GM23338 (cell line): ENCODE data around the gene RNF2. TPM values are rescaled to one million over a fixed set of nuclear protein-coding genes. Genes with fewer than 3 reads are reported as not detected.

Experiments used
- ATAC-seq: fragments of 200-7000 bp; cut with Tn5 transposase; 3 replicates; pipeline ENCODE4 v1.9.1; 2020
- DNase-seq: peaks from one replicate; pipeline ENCODE4 v3.0.0-alpha.2; 2015; ENCODE audit warnings: low spot score
- H2AFZ ChIP-seq: fragments of 200-600 bp; sonication (generic); 2 replicates; pipeline ENCODE4 v1.8.0; 2016; ENCODE audit warnings: antibody characterized with exemption, mild to moderate bottlenecking, moderate library complexity
- H3F3A ChIP-seq: fragments of 200-600 bp; sonication (generic); replicated peaks from 2 replicates; pipeline ENCODE4 v1.8.0; 2017; ENCODE audit warnings: antibody characterized with exemption, mixed run types, low read depth
- H3K27ac ChIP-seq: fragments of 200-600 bp; sonication (generic); 2 replicates; pipeline ENCODE4 v1.6.1; 2016; ENCODE audit warnings: low read depth
- H3K27me3 ChIP-seq: fragments of 200-600 bp; sonication (generic); 2 replicates; pipeline ENCODE4 v1.8.0; 2016; ENCODE audit warnings: mild to moderate bottlenecking, mixed run types, moderate library complexity; ENCODE audit not compliant: insufficient read depth
- H3K36me3 ChIP-seq: fragments of 200-600 bp; sonication (generic); 2 replicates; pipeline ENCODE4 v1.8.0; 2016; ENCODE audit warnings: mild to moderate bottlenecking; ENCODE audit not compliant: insufficient read depth
- H3K4me1 ChIP-seq: fragments of 200-600 bp; sonication (generic); 2 replicates; pipeline ENCODE4 v1.8.0; 2016; ENCODE audit warnings: mild to moderate bottlenecking, moderate library complexity; ENCODE audit not compliant: insufficient read depth
- H3K4me2 ChIP-seq: fragments of 200-600 bp; sonication (generic); 2 replicates; pipeline ENCODE4 v1.7.1; 2017; ENCODE audit warnings: mixed run types
- H3K4me3 ChIP-seq: fragments of 200-600 bp; sonication (generic); 2 replicates; pipeline ENCODE4 v1.6.1; 2016; ENCODE audit warnings: mixed run types
- H3K79me2 ChIP-seq: fragments of 200-600 bp; sonication (generic); replicated peaks from 2 replicates; pipeline ENCODE4 v1.8.0; 2017; ENCODE audit warnings: mild to moderate bottlenecking; ENCODE audit not compliant: insufficient read depth
- H3K9me2 ChIP-seq: fragments of 200-600 bp; sonication (generic); 2 replicates; pipeline ENCODE4 v1.8.0; 2017; ENCODE audit not compliant: insufficient read depth
- H4K20me1 ChIP-seq: fragments of 200-600 bp; sonication (generic); replicated peaks from 2 replicates; pipeline ENCODE4 v1.8.0; 2017; ENCODE audit warnings: mild to moderate bottlenecking; ENCODE audit not compliant: insufficient read depth
- H3K27ac Mint-ChIP-seq: 2 replicates; pipeline ENCODE4 v1.8.0; 2020; ENCODE audit warnings: inconsistent platforms, mild to moderate bottlenecking, moderate library complexity, mixed read lengths
- H3K27me3 Mint-ChIP-seq: 3 replicates; pipeline ENCODE4 v1.8.0; 2022; ENCODE audit warnings: low read depth, mild to moderate bottlenecking, moderate library complexity, mixed read lengths, inconsistent platforms; ENCODE audit not compliant: insufficient read depth, poor library complexity
- H3K36me3 Mint-ChIP-seq: 3 replicates; pipeline ENCODE4 v1.8.0; 2021; ENCODE audit warnings: low read depth, mild to moderate bottlenecking, inconsistent platforms, moderate library complexity, mixed read lengths
- H3K4me1 Mint-ChIP-seq: 3 replicates; pipeline ENCODE4 v1.8.0; 2020; ENCODE audit warnings: mild to moderate bottlenecking, inconsistent platforms, mixed read lengths
- H3K4me3 Mint-ChIP-seq: 3 replicates; pipeline ENCODE4 v1.8.0; 2021; ENCODE audit warnings: moderate library complexity, mild to moderate bottlenecking, inconsistent platforms, mixed read lengths
- H3K9me3 Mint-ChIP-seq: 3 replicates; pipeline ENCODE4 v1.8.0; 2020; ENCODE audit warnings: moderate library complexity, mild to moderate bottlenecking, inconsistent platforms, mixed read lengths
- EZH2 ChIP-seq: fragments of 200-600 bp; sonication (generic); IDR thresholded peaks from one replicate; pipeline ENCODE4 v1.8.0; 2017; ENCODE audit warnings: antibody characterized with exemption, mild to moderate bottlenecking, low read depth; ENCODE audit not compliant: unreplicated experiment
- EZH2phosphoT487 ChIP-seq: fragments of 200-600 bp; sonication (generic); IDR thresholded peaks from one replicate; pipeline ENCODE4 v1.8.1; 2018; ENCODE audit warnings: antibody characterized with exemption; ENCODE audit not compliant: unreplicated experiment
- POLR2AphosphoS5 ChIP-seq: IDR thresholded peaks from 2 replicates; pipeline ENCODE4 v1.6.1; 2016; ENCODE audit warnings: antibody characterized with exemption, low read depth
- STAT1 ChIP-seq: IDR thresholded peaks from one replicate; pipeline ENCODE4 v1.6.1; 2016; ENCODE audit warnings: antibody characterized with exemption; ENCODE audit not compliant: unreplicated experiment
- ZNF114 ChIP-seq: fragments of 250-450 bp; sonication (Bioruptor Pico); IDR thresholded peaks from 2 replicates; pipeline ENCODE4 v1.5.0; 2020; ENCODE audit warnings: mild to moderate bottlenecking, moderate library complexity
- ZNF331 ChIP-seq: fragments of 250-450 bp; sonication (Bioruptor Pico); IDR thresholded peaks from 2 replicates; pipeline ENCODE4 v1.5.0; 2020; ENCODE audit warnings: low read depth, mild to moderate bottlenecking, moderate library complexity
- polyA plus RNA-seq: library from polyadenylated mRNA; unstranded; fragments of >200 nt; fragmentation: Nextera tagmentation; extraction: Ambion mirVana; gene quantifications from 2 replicates; pipeline ENCODE4 v1.2.1, GENCODE V29; 2016
- total RNA-seq: library from RNA; depleted of rRNA; stranded (reverse); fragments of >200 nt; shearing (Covaris generic); gene quantifications from 2 replicates; pipeline ENCODE4 v1.2.3, GENCODE V29; 2014
- TF ChIP-seq, protein P1 (sequence below): IDR thresholded peaks from one replicate; pipeline ENCODE4 v1.6.1; 2018; ENCODE audit warnings: antibody characterized with exemption; ENCODE audit not compliant: unreplicated experiment
- TF ChIP-seq, protein P2 (sequence below), 2 experiments: fragments of 200-600 bp in 1 of 2; sonication (generic) in 1 of 2; conservative IDR thresholded peaks; 2 replicates each; pipeline versions ENCODE4 v1.5.1 to v1.6.1; 2016 to 2017; ENCODE audit warnings: antibody characterized with exemption in 2 of 2, low read depth in 2 of 2, mild to moderate bottlenecking in 2 of 2, moderate library complexity in 1 of 2
- TF ChIP-seq, protein P3 (sequence below): IDR thresholded peaks from 2 replicates; pipeline ENCODE4 v1.6.1; 2016; ENCODE audit warnings: antibody characterized with exemption

Gene RNF2
- total and polyA plus RNA-seq, 2 experiments from 2014 or later = 33.3 to 51.4 TPM

DNA sequence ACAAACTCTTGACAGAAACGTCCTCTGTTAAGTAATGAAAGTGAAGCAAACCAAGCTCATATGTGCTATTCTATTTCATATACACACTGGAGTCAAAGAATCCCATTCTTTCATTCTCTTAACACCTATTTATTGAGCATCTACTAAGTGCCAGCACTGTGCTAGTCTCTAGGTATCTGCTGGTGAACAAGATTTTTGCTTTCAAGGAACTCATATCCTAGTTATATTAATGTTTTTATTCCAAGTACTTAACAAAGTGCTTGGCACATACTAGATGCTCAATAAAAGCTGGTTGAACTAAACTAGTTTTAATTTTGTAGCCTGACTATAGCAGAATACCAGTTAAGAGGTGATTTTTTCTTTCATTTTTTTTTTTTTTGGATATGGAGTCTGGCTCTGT lies 3.6 kb upstream of the RNF2 start (continued):
- TF ChIP-seq, protein P1, sequence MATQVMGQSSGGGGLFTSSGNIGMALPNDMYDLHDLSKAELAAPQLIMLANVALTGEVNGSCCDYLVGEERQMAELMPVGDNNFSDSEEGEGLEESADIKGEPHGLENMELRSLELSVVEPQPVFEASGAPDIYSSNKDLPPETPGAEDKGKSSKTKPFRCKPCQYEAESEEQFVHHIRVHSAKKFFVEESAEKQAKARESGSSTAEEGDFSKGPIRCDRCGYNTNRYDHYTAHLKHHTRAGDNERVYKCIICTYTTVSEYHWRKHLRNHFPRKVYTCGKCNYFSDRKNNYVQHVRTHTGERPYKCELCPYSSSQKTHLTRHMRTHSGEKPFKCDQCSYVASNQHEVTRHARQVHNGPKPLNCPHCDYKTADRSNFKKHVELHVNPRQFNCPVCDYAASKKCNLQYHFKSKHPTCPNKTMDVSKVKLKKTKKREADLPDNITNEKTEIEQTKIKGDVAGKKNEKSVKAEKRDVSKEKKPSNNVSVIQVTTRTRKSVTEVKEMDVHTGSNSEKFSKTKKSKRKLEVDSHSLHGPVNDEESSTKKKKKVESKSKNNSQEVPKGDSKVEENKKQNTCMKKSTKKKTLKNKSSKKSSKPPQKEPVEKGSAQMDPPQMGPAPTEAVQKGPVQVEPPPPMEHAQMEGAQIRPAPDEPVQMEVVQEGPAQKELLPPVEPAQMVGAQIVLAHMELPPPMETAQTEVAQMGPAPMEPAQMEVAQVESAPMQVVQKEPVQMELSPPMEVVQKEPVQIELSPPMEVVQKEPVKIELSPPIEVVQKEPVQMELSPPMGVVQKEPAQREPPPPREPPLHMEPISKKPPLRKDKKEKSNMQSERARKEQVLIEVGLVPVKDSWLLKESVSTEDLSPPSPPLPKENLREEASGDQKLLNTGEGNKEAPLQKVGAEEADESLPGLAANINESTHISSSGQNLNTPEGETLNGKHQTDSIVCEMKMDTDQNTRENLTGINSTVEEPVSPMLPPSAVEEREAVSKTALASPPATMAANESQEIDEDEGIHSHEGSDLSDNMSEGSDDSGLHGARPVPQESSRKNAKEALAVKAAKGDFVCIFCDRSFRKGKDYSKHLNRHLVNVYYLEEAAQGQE = no peak
- TF ChIP-seq, protein P2, sequence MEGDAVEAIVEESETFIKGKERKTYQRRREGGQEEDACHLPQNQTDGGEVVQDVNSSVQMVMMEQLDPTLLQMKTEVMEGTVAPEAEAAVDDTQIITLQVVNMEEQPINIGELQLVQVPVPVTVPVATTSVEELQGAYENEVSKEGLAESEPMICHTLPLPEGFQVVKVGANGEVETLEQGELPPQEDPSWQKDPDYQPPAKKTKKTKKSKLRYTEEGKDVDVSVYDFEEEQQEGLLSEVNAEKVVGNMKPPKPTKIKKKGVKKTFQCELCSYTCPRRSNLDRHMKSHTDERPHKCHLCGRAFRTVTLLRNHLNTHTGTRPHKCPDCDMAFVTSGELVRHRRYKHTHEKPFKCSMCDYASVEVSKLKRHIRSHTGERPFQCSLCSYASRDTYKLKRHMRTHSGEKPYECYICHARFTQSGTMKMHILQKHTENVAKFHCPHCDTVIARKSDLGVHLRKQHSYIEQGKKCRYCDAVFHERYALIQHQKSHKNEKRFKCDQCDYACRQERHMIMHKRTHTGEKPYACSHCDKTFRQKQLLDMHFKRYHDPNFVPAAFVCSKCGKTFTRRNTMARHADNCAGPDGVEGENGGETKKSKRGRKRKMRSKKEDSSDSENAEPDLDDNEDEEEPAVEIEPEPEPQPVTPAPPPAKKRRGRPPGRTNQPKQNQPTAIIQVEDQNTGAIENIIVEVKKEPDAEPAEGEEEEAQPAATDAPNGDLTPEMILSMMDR (conservative IDR thresholded peaks at IDR 0.05; ENCODE audit: low read depth in 2 of 2) = no peak
- TF ChIP-seq ZNF114 (CRISPR knock-in tag) = no peak

DNA sequence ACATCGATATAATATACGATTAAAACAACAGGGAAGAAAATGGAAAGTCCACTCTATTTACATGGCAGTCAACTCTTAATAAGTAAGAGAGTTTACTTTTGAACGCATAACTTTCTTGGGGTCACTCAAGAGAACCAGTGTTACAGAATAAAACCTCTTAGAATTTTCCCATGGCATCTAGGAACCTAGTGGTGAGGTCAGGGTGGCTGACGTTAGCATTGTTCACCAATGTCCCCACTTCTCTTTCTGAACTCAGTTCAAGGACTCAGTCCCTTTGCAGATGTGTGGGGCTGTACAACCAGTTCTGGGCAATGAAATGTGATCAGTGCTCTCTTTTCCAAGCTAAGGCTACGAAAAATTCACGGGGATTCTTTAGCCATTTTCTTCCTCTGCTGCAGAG lies 2.6 kb upstream of the RNF2 start:
- peaks cover 10% of the 10 kb centered on the region for H4K20me1 ChIP-seq
- DNase-seq (no peak), ATAC-seq (no peak)
- no peak overlapping the region for H3K27ac Mint-ChIP-seq
- no peaks in the 10 kb centered on the region for H3K9me2 ChIP-seq
- H3K36me3 Mint-ChIP-seq = no peaks in the 10 kb centered on the region; the same call in 2 of the 3 replicates
- no peaks in the 10 kb centered on the region for H3K36me3 ChIP-seq
- H3K27me3 Mint-ChIP-seq = peaks cover 8% of the 10 kb centered on the region
- H3K27me3 ChIP-seq = peaks cover 15% of the 10 kb centered on the region
- H3K4me2 ChIP-seq = no peak overlapping the region
- H3K79me2 ChIP-seq = peaks cover 16% of the 10 kb centered on the region
- H3F3A ChIP-seq = 0 out of 2 replicates have a peak, but pooled peaks cover 3% of the 10 kb centered on the region
- H3K9me3 Mint-ChIP-seq = no peaks in the 10 kb centered on the region; the same call in 1 of the 3 replicates
- H3K4me1 ChIP-seq = peaks cover 10% of the 10 kb centered on the region
- no peak overlapping the region for H3K4me3 ChIP-seq
- H3K4me3 Mint-ChIP-seq = no peak overlapping the region
- H2AFZ ChIP-seq = 0 out of 2 replicates have a peak overlapping the region, but pooled peaks have one; percentile 26
- no peak overlapping the region for H3K27ac ChIP-seq
- H3K4me1 Mint-ChIP-seq = peaks cover 8% of the 10 kb centered on the region
- TF ChIP-seq, protein P3, sequence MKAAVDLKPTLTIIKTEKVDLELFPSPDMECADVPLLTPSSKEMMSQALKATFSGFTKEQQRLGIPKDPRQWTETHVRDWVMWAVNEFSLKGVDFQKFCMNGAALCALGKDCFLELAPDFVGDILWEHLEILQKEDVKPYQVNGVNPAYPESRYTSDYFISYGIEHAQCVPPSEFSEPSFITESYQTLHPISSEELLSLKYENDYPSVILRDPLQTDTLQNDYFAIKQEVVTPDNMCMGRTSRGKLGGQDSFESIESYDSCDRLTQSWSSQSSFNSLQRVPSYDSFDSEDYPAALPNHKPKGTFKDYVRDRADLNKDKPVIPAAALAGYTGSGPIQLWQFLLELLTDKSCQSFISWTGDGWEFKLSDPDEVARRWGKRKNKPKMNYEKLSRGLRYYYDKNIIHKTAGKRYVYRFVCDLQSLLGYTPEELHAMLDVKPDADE = no peak
- TF ChIP-seq STAT1 (no peak), POLR2AphosphoS5 (no peak), EZH2phosphoT487 (no peak), ZNF331 (no peak), ZNF114 (CRISPR knock-in tag) (no peak), EZH2 (no peak)
- TF ChIP-seq, protein P2 (conservative IDR thresholded peaks at IDR 0.05; ENCODE audit: low read depth in 2 of 2) = no peak
- TF ChIP-seq, protein P1 = no peak
